Measurements from ENCODE around the gene RYK.

RYK gene

DNA sequence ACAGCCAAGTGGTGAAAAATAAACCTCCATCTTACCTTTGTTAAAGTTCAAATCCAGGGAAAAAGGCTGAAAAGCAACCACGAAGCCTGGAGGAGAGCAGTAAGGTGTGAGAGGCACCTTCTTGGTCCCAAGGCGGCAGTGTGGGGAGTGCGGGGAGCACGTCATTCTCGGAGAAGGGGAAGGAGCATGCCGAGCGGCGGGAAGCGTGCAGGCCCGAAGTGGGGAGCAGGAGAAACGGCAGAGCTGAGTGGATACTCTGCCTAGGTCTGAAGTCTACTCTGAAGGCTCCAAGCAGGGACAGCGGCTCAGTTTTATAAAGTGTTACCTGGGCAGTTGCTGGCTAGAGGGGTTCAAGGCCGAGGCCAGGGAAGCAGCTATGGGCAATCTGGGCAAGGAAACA, 96.9 kb downstream of the RYK start:
- no peak overlapping the region for H3K4me3 ChIP-seq (ENCODE audit: low read depth, low read length)
- TF ChIP-seq, protein P1, sequence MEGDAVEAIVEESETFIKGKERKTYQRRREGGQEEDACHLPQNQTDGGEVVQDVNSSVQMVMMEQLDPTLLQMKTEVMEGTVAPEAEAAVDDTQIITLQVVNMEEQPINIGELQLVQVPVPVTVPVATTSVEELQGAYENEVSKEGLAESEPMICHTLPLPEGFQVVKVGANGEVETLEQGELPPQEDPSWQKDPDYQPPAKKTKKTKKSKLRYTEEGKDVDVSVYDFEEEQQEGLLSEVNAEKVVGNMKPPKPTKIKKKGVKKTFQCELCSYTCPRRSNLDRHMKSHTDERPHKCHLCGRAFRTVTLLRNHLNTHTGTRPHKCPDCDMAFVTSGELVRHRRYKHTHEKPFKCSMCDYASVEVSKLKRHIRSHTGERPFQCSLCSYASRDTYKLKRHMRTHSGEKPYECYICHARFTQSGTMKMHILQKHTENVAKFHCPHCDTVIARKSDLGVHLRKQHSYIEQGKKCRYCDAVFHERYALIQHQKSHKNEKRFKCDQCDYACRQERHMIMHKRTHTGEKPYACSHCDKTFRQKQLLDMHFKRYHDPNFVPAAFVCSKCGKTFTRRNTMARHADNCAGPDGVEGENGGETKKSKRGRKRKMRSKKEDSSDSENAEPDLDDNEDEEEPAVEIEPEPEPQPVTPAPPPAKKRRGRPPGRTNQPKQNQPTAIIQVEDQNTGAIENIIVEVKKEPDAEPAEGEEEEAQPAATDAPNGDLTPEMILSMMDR (IDR thresholded peaks at IDR 0.05; ENCODE audit: insufficient read depth, low read depth, low read length, missing control alignments) = no peak
- no peak for DNase-seq (ENCODE audit: low read depth)

- no peak for DNase-seq (ENCODE audit: low read depth)
- TF ChIP-seq, protein P1 (IDR thresholded peaks at IDR 0.05; ENCODE audit: insufficient read depth, low read depth, low read length, missing control alignments) = no peak
- H3K4me3 ChIP-seq (ENCODE audit: low read depth, low read length) = no peak overlapping the region
These were observed 100.2 kb downstream of the RYK start for GRCh38 chr3:134150476-134150875.

GRCh38 chr3:134149286-134149685, 101.4 kb downstream of the RYK start:
- no peak for DNase-seq (ENCODE audit: low read depth)
- TF ChIP-seq, protein P1 (IDR thresholded peaks at IDR 0.05; ENCODE audit: insufficient read depth, low read depth, low read length, missing control alignments) = no peak
- no peak overlapping the region for H3K4me3 ChIP-seq (ENCODE audit: low read depth, low read length)

GRCh38 chr3:134148534-134148933, 102.1 kb downstream of the RYK start:
- DNase-seq (ENCODE audit: low read depth) = no peak
- no peak overlapping the region for H3K4me3 ChIP-seq (ENCODE audit: low read depth, low read length)
- TF ChIP-seq, protein P1 (IDR thresholded peaks at IDR 0.05; ENCODE audit: insufficient read depth, low read depth, low read length, missing control alignments) = no peak

- TF ChIP-seq, protein P1 (IDR thresholded peaks at IDR 0.05; ENCODE audit: insufficient read depth, low read depth, low read length, missing control alignments) = no peak
- no peak overlapping the region for H3K4me3 ChIP-seq (ENCODE audit: low read depth, low read length)
- DNase-seq (ENCODE audit: low read depth) = no peak
These were observed 103.2 kb downstream of the RYK start for GRCh38 chr3:134147411-134147810.

DNA sequence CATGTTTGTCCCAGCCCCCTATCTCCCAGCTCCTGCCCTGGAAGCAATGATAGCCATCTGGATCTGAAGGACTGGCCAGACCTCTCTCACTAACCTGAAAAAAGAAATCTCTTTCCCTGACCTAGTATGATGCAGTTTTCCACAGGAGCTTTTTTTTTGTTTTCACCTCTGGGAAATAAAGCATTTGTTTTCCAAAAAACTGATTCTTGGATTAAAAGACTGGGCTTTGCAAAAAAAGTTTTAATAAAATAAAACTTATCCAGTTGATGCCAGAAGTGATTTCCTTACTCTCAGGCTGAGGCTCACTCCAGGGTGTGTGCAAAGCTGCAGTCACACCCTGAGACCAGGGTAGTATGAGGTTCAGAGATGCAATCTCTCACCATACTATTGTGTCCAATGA, 104.0 kb downstream of the RYK start:
- no peak overlapping the region for H3K4me3 ChIP-seq (ENCODE audit: low read depth, low read length)
- no peak for DNase-seq (ENCODE audit: low read depth)
- TF ChIP-seq, protein P1 (IDR thresholded peaks at IDR 0.05; ENCODE audit: insufficient read depth, low read depth, low read length, missing control alignments) = no peak

DNA sequence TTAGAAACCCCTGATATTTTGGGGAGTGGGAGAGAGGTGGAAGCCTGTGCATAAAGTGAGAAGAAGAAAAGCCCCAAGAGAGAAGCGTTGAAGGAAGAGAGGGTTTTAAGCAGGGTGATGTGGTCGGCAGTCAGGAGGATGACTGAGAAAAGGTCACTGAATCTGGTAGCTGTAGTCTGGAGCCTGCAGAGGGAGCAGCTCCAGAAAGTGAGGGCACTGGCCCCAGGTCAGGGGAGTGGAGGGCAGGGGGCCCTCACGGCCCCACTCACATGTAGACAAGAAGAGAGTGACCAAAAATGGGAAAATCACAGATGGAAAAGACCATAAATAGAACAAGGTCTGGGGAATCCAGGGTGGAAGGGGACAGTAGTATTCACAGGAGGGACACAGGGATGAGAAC, 105.5 kb downstream of the RYK start:
- TF ChIP-seq, protein P1 (IDR thresholded peaks at IDR 0.05; ENCODE audit: insufficient read depth, low read depth, low read length, missing control alignments) = peak; percentile 3
- DNase-seq (ENCODE audit: low read depth) = no peak
- H3K4me3 ChIP-seq (ENCODE audit: low read depth, low read length) = no peak overlapping the region

Data from GM12865 (cell line).